Fibroblast of pulmonary artery (primary cell): ENCODE results near the gene APOL1.
A peak's percentile ranks its signal among the peaks of the same experiment; 100 is the strongest.
"Not testable (repeated sequence)": the region's sequence is repeated elsewhere in the genome, so short reads cannot be mapped to it uniquely, and the experiment has no call there.

Experiments
- DNase-seq: peaks from one replicate; pipeline ENCODE4 v3.0.0-alpha.2; 2010; ENCODE audit warnings: low read depth
- H3K4me3 ChIP-seq: replicated peaks from 2 replicates; pipeline ENCODE4 v1.5.1; 2011; ENCODE audit warnings: low read depth, mild to moderate bottlenecking, control low read depth, low read length, moderate library complexity
- TF ChIP-seq, protein P1 (sequence below): IDR thresholded peaks from 2 replicates; pipeline ENCODE4 v1.5.1; 2011; ENCODE audit warnings: mild to moderate bottlenecking, control low read depth, low read length, inconsistent platforms; ENCODE audit errors: missing control alignments

Gene APOL1

GRCh38 chr22:36256478-36256877 lies 3.5 kb downstream of the APOL1 start:
- TF ChIP-seq, protein P1, sequence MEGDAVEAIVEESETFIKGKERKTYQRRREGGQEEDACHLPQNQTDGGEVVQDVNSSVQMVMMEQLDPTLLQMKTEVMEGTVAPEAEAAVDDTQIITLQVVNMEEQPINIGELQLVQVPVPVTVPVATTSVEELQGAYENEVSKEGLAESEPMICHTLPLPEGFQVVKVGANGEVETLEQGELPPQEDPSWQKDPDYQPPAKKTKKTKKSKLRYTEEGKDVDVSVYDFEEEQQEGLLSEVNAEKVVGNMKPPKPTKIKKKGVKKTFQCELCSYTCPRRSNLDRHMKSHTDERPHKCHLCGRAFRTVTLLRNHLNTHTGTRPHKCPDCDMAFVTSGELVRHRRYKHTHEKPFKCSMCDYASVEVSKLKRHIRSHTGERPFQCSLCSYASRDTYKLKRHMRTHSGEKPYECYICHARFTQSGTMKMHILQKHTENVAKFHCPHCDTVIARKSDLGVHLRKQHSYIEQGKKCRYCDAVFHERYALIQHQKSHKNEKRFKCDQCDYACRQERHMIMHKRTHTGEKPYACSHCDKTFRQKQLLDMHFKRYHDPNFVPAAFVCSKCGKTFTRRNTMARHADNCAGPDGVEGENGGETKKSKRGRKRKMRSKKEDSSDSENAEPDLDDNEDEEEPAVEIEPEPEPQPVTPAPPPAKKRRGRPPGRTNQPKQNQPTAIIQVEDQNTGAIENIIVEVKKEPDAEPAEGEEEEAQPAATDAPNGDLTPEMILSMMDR: no peak
- no peak for DNase-seq
- no peak overlapping the region for H3K4me3 ChIP-seq

- DNase-seq: no peak
- H3K4me3 ChIP-seq: no peak overlapping the region
- TF ChIP-seq, protein P1: no peak
Measured at GRCh38 chr22:36257308-36257707, 4.4 kb downstream of the APOL1 start.

- no peak for DNase-seq
- TF ChIP-seq, protein P1: no peak
- H3K4me3 ChIP-seq: no peak overlapping the region
Measured at GRCh38 chr22:36257948-36258670, 5.2 kb downstream of the APOL1 start.

DNA sequence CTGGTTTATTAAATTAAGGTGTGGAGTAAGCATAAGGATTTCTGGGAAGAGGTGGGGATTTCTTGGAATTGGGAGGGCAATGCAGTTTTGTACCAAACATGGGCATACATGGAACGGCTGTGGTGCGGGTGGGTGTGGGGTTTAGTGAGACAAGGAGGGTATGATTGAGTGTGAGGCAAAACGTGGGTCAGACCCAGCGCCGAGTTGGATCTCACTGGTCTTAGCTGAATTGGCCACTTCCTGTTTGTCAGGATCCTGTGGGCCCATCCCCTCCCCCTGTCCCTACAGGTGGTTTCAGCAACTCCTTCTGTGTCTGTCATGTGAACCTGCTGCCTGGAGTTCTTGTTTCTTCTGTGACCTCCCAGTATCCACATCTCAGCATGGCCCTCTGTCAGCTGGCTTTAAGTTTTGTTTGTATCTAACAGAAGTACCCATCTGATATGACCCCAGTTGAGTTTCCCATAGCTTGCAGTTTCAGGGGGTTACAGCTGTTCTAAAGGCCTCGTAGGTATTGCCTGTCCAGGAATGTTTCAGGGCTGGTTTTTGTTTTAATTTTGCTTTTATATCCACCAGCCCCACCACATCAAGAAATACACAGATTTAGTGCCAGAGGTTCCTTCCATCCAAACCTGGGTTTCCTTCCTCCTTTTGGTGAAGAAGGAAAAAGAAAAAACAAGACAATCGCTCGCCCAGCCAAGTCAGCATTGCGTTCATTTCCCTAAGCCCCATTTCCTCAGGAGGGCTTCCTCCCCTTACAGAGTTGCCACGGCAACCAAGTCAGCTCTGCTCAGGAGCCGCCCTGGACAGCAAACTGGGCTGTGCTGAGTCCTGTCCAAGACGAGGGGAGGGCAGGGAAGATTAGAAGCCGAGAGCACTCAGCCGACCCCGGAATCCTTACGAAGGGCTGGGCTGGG lies 6.0 kb downstream of the APOL1 start:
- TF ChIP-seq, protein P1: no peak
- peak; percentile 63 for DNase-seq
- no peak overlapping the region for H3K4me3 ChIP-seq

- H3K4me3 ChIP-seq: no peak overlapping the region
- TF ChIP-seq, protein P1: no peak
- DNase-seq: no peak
Measured at GRCh38 chr22:36259615-36260300, 6.8 kb downstream of the APOL1 start.

GRCh38 chr22:36261675-36262074 lies 8.7 kb downstream of the APOL1 start:
- not testable (repeated sequence) for DNase-seq

GRCh38 chr22:36262307-36262706 lies 9.4 kb downstream of the APOL1 start:
- not testable (repeated sequence) for H3K4me3 ChIP-seq, DNase-seq

More at GRCh38 chr22:36261675-36262074, 8.7 kb downstream of the APOL1 start:
- not testable (repeated sequence) for H3K4me3 ChIP-seq

DNA sequence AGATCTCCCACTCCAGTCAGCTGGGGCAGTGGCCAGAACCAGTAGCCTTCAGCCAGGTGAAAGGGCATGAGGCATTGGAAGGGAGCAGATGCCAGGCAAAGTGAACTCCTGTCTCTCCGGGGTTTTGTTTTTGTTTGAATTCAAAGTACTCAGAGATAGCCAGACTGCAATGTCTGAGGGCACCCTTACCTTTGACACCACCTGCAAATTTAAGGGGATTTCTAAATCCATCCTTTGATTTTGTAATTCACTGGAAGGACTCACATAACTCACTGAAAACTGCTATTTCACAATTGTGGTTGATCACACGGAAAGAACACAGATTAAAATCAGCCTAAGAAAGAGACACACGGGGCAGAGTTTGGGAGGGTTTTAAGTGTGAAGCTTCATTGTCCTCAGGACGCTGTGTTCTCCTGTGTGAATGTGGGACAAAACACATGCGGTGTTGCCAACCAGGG lies 10.3 kb downstream of the APOL1 start:
- DNase-seq: peak; percentile 64
- H3K4me3 ChIP-seq: not testable (repeated sequence)

DNA sequence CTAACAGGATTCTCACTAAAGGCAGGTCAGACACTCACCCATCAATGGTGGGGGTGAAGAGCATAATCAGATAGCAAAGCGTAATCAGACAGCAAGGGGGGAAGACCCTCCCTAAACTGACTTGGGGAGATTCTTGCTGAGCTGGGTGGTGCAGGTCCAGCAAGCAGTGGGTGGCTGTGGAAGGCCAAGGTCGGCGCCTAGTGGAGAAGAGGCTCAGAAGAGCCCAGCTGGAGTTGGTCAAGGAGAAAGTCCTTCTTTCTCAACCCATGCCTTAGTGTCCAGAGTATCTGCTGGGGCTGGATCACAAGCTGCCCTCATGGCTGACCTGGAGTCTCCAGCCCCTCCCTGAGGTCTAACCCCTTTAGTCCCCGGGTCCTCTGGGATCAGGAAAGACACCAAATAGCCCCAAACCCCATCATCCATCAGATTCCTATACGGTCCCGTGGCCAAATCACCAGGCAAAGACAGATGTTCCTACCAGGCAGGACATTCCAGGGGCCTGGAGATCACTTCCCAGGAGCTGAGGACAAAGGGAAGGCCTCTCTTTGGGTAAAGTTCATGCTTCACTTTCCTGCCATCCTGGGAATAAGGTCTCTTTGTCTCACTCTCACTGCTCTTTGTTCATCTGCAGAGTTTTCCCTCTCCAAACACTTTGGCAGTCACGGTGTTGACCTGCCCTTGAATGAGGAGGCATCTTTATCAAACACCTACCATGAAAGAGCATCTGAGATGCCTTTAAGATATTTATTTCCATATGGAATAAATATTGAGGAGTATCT lies 11.1 kb downstream of the APOL1 start:
- DNase-seq, H3K4me3 ChIP-seq: not testable (repeated sequence)
